Transverse colon (tissue), 4 donors: ENCODE data around the gene IKBKG.
"Not testable (repeated sequence)": the region's sequence is repeated elsewhere in the genome, so short reads cannot be mapped to it uniquely, and the experiment has no call there.

ENCODE experiments used
- CTCF ChIP-seq, 5 experiments: fragments of 200-600 bp in 3 of 5; fragments of 450-650 bp in 2 of 5; sonication (generic) in 3 of 5; IDR thresholded peaks; 1 replicate in 2 of 5; 2 replicates in 3 of 5; pipeline ENCODE4 v1.5.1; 2016 to 2017; ENCODE audit warnings: antibody characterized with exemption in 5 of 5, inconsistent platforms in 3 of 5, mild to moderate bottlenecking in 2 of 5, moderate library complexity in 1 of 5
- EP300 ChIP-seq: sonication (generic); formaldehyde crosslinking; IDR thresholded peaks from one replicate; pipeline ENCODE4 v1.6.1; 2017; ENCODE audit warnings: antibody characterized with exemption, low read depth
- POLR2A ChIP-seq: fragments of 450-650 bp; IDR thresholded peaks from one replicate; pipeline ENCODE4 v1.6.1; 2016; ENCODE audit warnings: antibody characterized with exemption, mild to moderate bottlenecking, moderate library complexity
- POLR2AphosphoS5 ChIP-seq, 3 donors: sonication (generic); formaldehyde crosslinking; IDR thresholded peaks; one replicate each; pipeline ENCODE4 v1.6.1; 2016; ENCODE audit warnings: antibody characterized with exemption in 3 of 3

GRCh38 chrX:154582994-154583393, 35.6 kb downstream of the IKBKG start:
- not testable (repeated sequence) for TF ChIP-seq POLR2A; POLR2AphosphoS5 (IDR thresholded peaks at IDR 0.05); EP300; CTCF (IDR thresholded peaks at IDR 0.05)
